Muscle layer of colon (tissue), 2 donors: ENCODE measurements around the gene DPY19L3.

Source experiments
- H3K27ac ChIP-seq: one replicate; pipeline ENCODE4 v1.7.0; 2013; ENCODE audit warnings: low read depth, mild to moderate bottlenecking, low read length, moderate library complexity
- H3K27me3 ChIP-seq, 2 donors: one replicate each; pipeline ENCODE4 v1.7.0; 2013; ENCODE audit warnings: low read length in 2 of 2, mild to moderate bottlenecking in 2 of 2; ENCODE audit not compliant: insufficient read depth in 2 of 2, control insufficient read depth in 1 of 2
- H3K36me3 ChIP-seq: one replicate; pipeline ENCODE4 v1.7.0; 2013; ENCODE audit warnings: mild to moderate bottlenecking, low read length; ENCODE audit not compliant: insufficient read depth
- H3K4me1 ChIP-seq: one replicate; pipeline ENCODE4 v1.7.0; 2013; ENCODE audit warnings: mild to moderate bottlenecking, low read length; ENCODE audit not compliant: insufficient read depth
- H3K4me3 ChIP-seq, 2 donors: one replicate each; pipeline ENCODE4 v1.7.0; 2013; ENCODE audit warnings: low read length in 2 of 2, low read depth in 1 of 2, mild to moderate bottlenecking in 1 of 2, moderate library complexity in 1 of 2
- H3K9ac ChIP-seq: one replicate; pipeline ENCODE4 v1.7.0; 2013; ENCODE audit warnings: low read length
- H3K9me3 ChIP-seq: one replicate; pipeline ENCODE4 v1.7.0; 2013; ENCODE audit warnings: mild to moderate bottlenecking, low read length
- donor health status: abdominal sarcoma.
- donor health status: Adenocarcinoma of cecum.

The DPY19L3 gene

GRCh38 chr19:32401992-32402391, 3.6 kb upstream of the DPY19L3 start:
- H3K27me3 ChIP-seq: no peaks in the 10 kb centered on the region
- no peaks in the 10 kb centered on the region for H3K9me3 ChIP-seq
- peaks cover 15% of the 10 kb centered on the region for H3K4me1 ChIP-seq
- no peaks in the 10 kb centered on the region for H3K36me3 ChIP-seq
- H3K4me3 ChIP-seq: no peak overlapping the region
- no peak overlapping the region for H3K27ac ChIP-seq
- H3K9ac ChIP-seq: no peak overlapping the region

GRCh38 chr19:32403291-32403995, 2.1 kb upstream of the DPY19L3 start:
- no peak overlapping the region for H3K4me3 ChIP-seq
- H3K4me1 ChIP-seq: peaks cover 15% of the 10 kb centered on the region
- H3K27me3 ChIP-seq: no peaks in the 10 kb centered on the region
- H3K27ac ChIP-seq: no peak overlapping the region
- H3K9ac ChIP-seq: no peak overlapping the region
- H3K36me3 ChIP-seq: no peaks in the 10 kb centered on the region
- H3K9me3 ChIP-seq: no peaks in the 10 kb centered on the region

- Histone ChIP-seq H3K36me3 (peaks cover under 1% of the 10 kb centered on the region), H3K4me3 (peak overlapping the region in 1 of 2 donors; percentile 73), H3K9me3 (no peaks in the 10 kb centered on the region), H3K27me3 (no peaks in the 10 kb centered on the region), H3K4me1 (peaks cover 15% of the 10 kb centered on the region), H3K27ac (peak overlapping the region; percentile 92), H3K9ac (peak overlapping the region; percentile 68)
Observed at GRCh38 chr19:32404213-32404932, 1.2 kb upstream of the DPY19L3 start.

GRCh38 chr19:32404933-32405430, 588 bp upstream of the DPY19L3 start:
- Histone ChIP-seq H3K27ac (peak overlapping the region; percentile 92), H3K9ac (peak overlapping the region; percentile 68)

GRCh38 chr19:32406161-32407003, 812 bp downstream of the DPY19L3 start:
- H3K9ac ChIP-seq: peak overlapping the region; percentile 50
- H3K36me3 ChIP-seq: peaks cover 14% of the 10 kb centered on the region
- no peaks in the 10 kb centered on the region for H3K27me3 ChIP-seq
- peak overlapping the region; percentile 62 to 73 for H3K4me3 ChIP-seq
- H3K4me1 ChIP-seq: peaks cover 15% of the 10 kb centered on the region
- peak overlapping the region; percentile 63 for H3K27ac ChIP-seq
- no peaks in the 10 kb centered on the region for H3K9me3 ChIP-seq

More at GRCh38 chr19:32404933-32405430, 588 bp upstream of the DPY19L3 start:
- H3K9me3 ChIP-seq: no peaks in the 10 kb centered on the region
- peaks cover 6% of the 10 kb centered on the region for H3K36me3 ChIP-seq
- H3K27me3 ChIP-seq: no peaks in the 10 kb centered on the region
- peak overlapping the region; percentile 62 to 73 for H3K4me3 ChIP-seq
- peaks cover 15% of the 10 kb centered on the region for H3K4me1 ChIP-seq

GRCh38 chr19:32407004-32407992, 1.7 kb downstream of the DPY19L3 start:
- Histone ChIP-seq H3K4me3 (no peak overlapping the region), H3K27ac (no peak overlapping the region)

GRCh38 chr19:32415246-32415645, 9.7 kb downstream of the DPY19L3 start:
- no peaks in the 10 kb centered on the region for H3K4me1 ChIP-seq
- H3K27ac ChIP-seq: no peak overlapping the region
- no peaks in the 10 kb centered on the region for H3K9me3 ChIP-seq
- H3K27me3 ChIP-seq: no peaks in the 10 kb centered on the region
- no peak overlapping the region for H3K9ac ChIP-seq
- H3K4me3 ChIP-seq: no peak overlapping the region
- peaks cover 31% of the 10 kb centered on the region for H3K36me3 ChIP-seq

More at GRCh38 chr19:32407004-32407992, 1.7 kb downstream of the DPY19L3 start:
- H3K4me1 ChIP-seq: peaks cover 15% of the 10 kb centered on the region
- H3K9me3 ChIP-seq: no peaks in the 10 kb centered on the region
- H3K9ac ChIP-seq: peak overlapping the region; percentile 50
- H3K36me3 ChIP-seq: peaks cover 22% of the 10 kb centered on the region
- no peaks in the 10 kb centered on the region for H3K27me3 ChIP-seq

- Histone ChIP-seq H3K27ac (no peak overlapping the region), H3K9ac (no peak overlapping the region), H3K4me1 (no peaks in the 10 kb centered on the region), H3K27me3 (no peaks in the 10 kb centered on the region), H3K9me3 (no peaks in the 10 kb centered on the region), H3K36me3 (peaks cover 31% of the 10 kb centered on the region), H3K4me3 (no peak overlapping the region)
Observed at GRCh38 chr19:32415669-32416068, 10.1 kb downstream of the DPY19L3 start.

- Histone ChIP-seq H3K4me1 (no peaks in the 10 kb centered on the region), H3K9ac (no peak overlapping the region), H3K27ac (no peak overlapping the region), H3K4me3 (no peak overlapping the region), H3K27me3 (no peaks in the 10 kb centered on the region), H3K9me3 (no peaks in the 10 kb centered on the region), H3K36me3 (peaks cover 21% of the 10 kb centered on the region)
Observed at GRCh38 chr19:32416749-32417456, 11.3 kb downstream of the DPY19L3 start.

- H3K4me3 ChIP-seq: no peak overlapping the region
- H3K27me3 ChIP-seq: no peaks in the 10 kb centered on the region
- peaks cover 9% of the 10 kb centered on the region for H3K36me3 ChIP-seq
- H3K27ac ChIP-seq: no peak overlapping the region
- H3K9ac ChIP-seq: no peak overlapping the region
- no peaks in the 10 kb centered on the region for H3K4me1 ChIP-seq
- no peaks in the 10 kb centered on the region for H3K9me3 ChIP-seq
Observed at GRCh38 chr19:32418155-32418554, 12.6 kb downstream of the DPY19L3 start.
